ENCODE measurements around the gene HPCAL1.

GRCh38 chr2:10278029-10278762 is 24.5 kb upstream of the HPCAL1 start:
- TF ChIP-seq CTCF (IDR thresholded peaks at IDR 0.05; ENCODE audit: low read depth, low read length, poor library complexity, severe bottlenecking), result no peak
- no peak for TF ChIP-seq EZH2phosphoT487 (IDR thresholded peaks at IDR 0.05; ENCODE audit: borderline replicate concordance, low read length)
